ENCODE data around the gene SPTLC2. TPM values are rescaled to one million over a fixed set of nuclear protein-coding genes. Genes with fewer than 3 reads are reported as not detected.

Gene SPTLC2
- total RNA-seq, 1 experiment from 2014 or later, result 17.9 TPM

DNA sequence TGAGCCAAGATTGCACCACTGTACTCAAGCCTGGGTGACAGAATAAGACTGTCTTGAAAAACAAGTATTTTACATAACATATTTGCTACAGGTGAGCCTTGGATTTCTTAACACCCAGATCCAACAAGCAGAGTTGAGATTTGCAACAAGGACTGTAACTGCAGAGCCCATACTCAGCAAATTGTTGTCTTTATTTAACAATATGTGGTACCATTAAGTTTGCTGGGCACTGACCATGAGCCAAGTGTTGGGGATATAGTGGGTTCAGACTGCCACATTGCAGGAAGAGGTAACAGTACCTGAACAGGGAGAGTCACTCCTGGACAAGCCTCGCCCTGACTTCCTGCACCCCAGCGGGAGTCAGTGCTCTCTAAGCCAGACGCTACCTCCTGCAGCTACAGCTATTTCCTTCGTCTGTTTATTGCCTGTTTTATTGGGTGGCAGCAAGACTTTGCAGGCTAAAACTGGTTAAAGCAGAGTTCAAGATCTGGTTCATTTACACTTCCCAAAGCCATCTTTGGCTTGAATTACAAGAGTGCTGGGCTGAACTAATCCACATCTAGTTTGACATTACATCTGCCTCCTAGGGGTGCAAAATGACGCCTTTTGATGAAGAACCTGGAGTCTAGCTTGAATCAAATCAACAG lies 146.1 kb downstream of the SPTLC2 start:
- no peak for DNase-seq (ENCODE audit: low read depth)

- DNase-seq (ENCODE audit: low read depth), result no peak
These were observed 146.9 kb downstream of the SPTLC2 start for GRCh38 chr14:77469539-77469938.

- no peak for DNase-seq (ENCODE audit: low read depth)
These were observed 147.4 kb downstream of the SPTLC2 start for GRCh38 chr14:77469067-77469505.

GRCh38 chr14:77467801-77468200 lies 148.6 kb downstream of the SPTLC2 start:
- DNase-seq (ENCODE audit: low read depth), result no peak

DNA sequence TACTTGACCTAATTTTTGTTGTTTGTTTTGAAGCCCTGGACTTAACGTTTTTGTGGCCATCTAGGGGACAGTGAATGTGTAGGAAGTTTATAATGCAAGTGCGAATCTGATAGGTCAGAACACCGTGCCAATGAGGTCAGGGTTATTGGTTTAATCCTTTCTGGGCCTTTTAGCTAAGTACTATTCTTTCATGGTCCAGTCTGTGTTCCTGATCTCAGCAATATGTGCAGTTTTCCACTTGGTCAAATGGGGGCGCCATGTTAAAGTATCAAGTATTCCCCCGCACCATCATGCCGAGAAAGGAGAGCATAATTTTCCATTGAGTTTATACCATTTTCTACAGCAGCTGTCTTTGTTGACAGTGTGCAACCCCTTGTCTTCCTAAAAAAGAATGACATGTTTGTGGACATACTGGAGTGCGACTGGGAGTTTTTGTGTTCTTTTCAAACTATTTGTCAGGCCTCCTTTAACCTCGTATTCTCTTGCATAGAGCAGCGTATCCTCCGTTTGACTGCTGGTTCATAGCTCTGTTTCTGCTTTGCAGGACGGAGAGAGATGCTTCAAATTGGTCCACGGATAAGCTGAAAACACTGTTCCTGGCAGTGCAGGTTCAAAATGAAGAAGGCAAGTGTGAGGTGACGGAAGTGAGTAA lies 157.2 kb downstream of the SPTLC2 start:
- peak; percentile 59 for DNase-seq (ENCODE audit: low read depth)

DNA sequence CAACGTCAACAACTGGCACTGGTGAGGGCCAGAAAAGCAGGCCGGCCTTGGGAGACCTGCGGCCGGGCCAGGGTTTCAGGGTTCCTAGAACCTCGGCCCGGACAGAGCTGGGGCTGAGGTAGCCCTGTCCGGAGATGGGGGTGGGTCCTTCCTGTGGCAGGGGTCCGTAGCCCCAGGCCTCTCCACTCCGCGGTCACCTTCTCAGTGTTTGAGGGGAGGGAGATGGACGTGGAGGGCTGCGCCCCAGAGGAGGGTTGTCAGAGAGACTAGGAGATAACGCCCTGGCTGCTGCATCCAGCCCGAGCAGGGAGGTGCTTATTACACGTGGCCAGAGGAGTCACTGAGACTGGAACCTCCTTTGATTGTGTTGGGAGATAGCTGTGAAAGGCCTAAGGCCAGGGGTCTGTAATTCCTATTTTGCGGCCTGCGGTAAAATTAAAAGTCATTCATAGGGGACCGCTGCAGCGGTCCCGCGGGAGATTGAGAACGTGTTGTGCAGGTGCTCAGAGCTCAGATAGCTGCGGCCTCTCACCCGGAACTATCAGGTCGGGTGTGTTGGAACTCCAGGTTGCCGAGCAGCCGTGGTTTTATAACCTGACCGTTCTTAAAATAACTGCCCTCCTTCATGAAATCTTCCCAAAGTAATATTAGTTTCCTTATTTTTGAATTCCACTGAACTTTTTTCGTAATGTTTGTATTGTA lies 158.0 kb downstream of the SPTLC2 start:
- peak; percentile 33 for DNase-seq (ENCODE audit: low read depth)

GRCh38 chr14:77457522-77458248 lies 158.8 kb downstream of the SPTLC2 start, which contains the start of the genes AHSA1 and VIPAS39:
Gene AHSA1 (plus strand): TSS chr14:77458093. CDS start chr14:77458190, 97 bp downstream.
Gene VIPAS39 (minus strand): TSS chr14:77457601. CDS start chr14:77454102, 3,499 bp downstream.
- DNase-seq (ENCODE audit: low read depth), result peak; percentile 99

DNA sequence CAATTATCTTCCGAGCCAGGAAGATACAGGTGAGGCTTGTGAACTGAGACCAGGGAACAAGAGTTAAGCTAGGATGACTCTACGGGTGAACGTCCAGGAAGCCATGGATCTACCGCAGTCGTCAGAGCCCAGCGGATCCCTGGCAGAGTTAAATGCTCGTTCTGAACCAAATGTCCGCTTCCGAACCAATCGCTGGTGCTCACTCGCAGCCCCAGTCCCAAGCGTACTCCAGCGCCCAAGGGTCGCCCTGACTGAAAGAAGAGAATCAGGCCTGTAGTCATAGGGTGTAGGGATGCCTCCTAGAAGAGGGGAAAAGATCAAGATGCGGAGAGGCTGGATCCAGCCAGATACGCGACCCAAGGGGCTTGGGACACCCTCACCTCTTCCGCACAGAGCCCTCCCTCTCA lies 159.3 kb downstream of the SPTLC2 start:
- DNase-seq (ENCODE audit: low read depth), result no peak

Small RNA genes within 50 kb of the gene (small RNA-seq; reads per million reads assigned to genes)
- not detected for gene COX6CP11
- not detected for gene RF00404
- not detected for gene RN7SL587P

Other genes with a start within 250 kb of the SPTLC2 start
- gene TMED8, start 239.5 kb downstream of the SPTLC2 start, total RNA-seq (2014; rRNA removed; shearing (Covaris generic)), result 11.8 and 13.7 TPM in 2 replicates
- gene SAMD15, start 239.3 kb downstream of the SPTLC2 start, total RNA-seq (2014; rRNA removed; shearing (Covaris generic)), result 0.84 and 2.6 TPM in 2 replicates
- 0.07 TPM in 1 of 2 replicates, not detected in the other for gene NOXRED1, start 193.1 kb downstream of the SPTLC2 start, total RNA-seq (2014; rRNA removed; shearing (Covaris generic))
- 17.5 and 19.2 TPM in 2 replicates for gene VIPAS39, start 159.0 kb downstream of the SPTLC2 start, total RNA-seq (2014; rRNA removed; shearing (Covaris generic))
- 414 and 428 TPM in 2 replicates for gene AHSA1, start 158.5 kb downstream of the SPTLC2 start, total RNA-seq (2014; rRNA removed; shearing (Covaris generic))
- gene ISM2, start 117.8 kb downstream of the SPTLC2 start, total RNA-seq (2014; rRNA removed; shearing (Covaris generic)), result not detected in 2 replicates
- 19.3 and 20.3 TPM in 2 replicates for gene ALKBH1, start 91.4 kb upstream of the SPTLC2 start, total RNA-seq (2014; rRNA removed; shearing (Covaris generic))
- 403 and 593 TPM in 2 replicates for gene SLIRP, start 91.5 kb upstream of the SPTLC2 start, total RNA-seq (2014; rRNA removed; shearing (Covaris generic))
- 79.6 and 82.1 TPM in 2 replicates for gene SNW1, start 144.5 kb upstream of the SPTLC2 start, total RNA-seq (2014; rRNA removed; shearing (Covaris generic))
- gene ADCK1, start 183.5 kb upstream of the SPTLC2 start, total RNA-seq (2014; rRNA removed; shearing (Covaris generic)), result 3.1 and 3.6 TPM in 2 replicates